Measurements from ENCODE around the gene CMIP. TPM values are rescaled to one million over a fixed set of nuclear protein-coding genes. Genes with fewer than 3 reads are reported as not detected.

CMIP gene
- total RNA-seq, 1 donor from 2014 or later, result 46.6 TPM

- H3K4me3 Mint-ChIP-seq, result peak overlapping the region; percentile 34
Measured at GRCh38 chr16:81633680-81634379, 189.2 kb downstream of the CMIP start.

GRCh38 chr16:81634380-81635062, 189.9 kb downstream of the CMIP start:
- DNase-seq (ENCODE audit: extremely low spot score, unreplicated experiment), result no peak
- peak overlapping the region; percentile 72 for H3K27ac Mint-ChIP-seq
- peak overlapping the region; percentile 13 for H3K4me3 Mint-ChIP-seq
- peaks cover 79% of the 10 kb centered on the region for H3K4me1 Mint-ChIP-seq (ENCODE audit: unreplicated experiment)
- no peaks in the 10 kb centered on the region for H3K27me3 Mint-ChIP-seq
- H3K9me3 Mint-ChIP-seq, result no peaks in the 10 kb centered on the region
- H3K36me3 Mint-ChIP-seq, result no peaks in the 10 kb centered on the region
- TF ChIP-seq CTCF (conservative IDR thresholded peaks at IDR 0.05), result no peak

More at GRCh38 chr16:81633680-81634379, 189.2 kb downstream of the CMIP start:
- no peak for DNase-seq (ENCODE audit: extremely low spot score, unreplicated experiment)
- no peak for TF ChIP-seq CTCF (conservative IDR thresholded peaks at IDR 0.05)
- no peaks in the 10 kb centered on the region for H3K36me3 Mint-ChIP-seq
- H3K27me3 Mint-ChIP-seq, result no peaks in the 10 kb centered on the region
- H3K4me1 Mint-ChIP-seq (ENCODE audit: unreplicated experiment), result peaks cover 78% of the 10 kb centered on the region
- H3K27ac Mint-ChIP-seq, result peak overlapping the region; percentile 89
- no peaks in the 10 kb centered on the region for H3K9me3 Mint-ChIP-seq

GRCh38 chr16:81635063-81635937, 190.7 kb downstream of the CMIP start:
- Mint-ChIP-seq H3K4me3 (peak overlapping the region; percentile 39), H3K27me3 (no peaks in the 10 kb centered on the region), H3K9me3 (no peaks in the 10 kb centered on the region), H3K27ac (peak overlapping the region; percentile 59), H3K36me3 (no peaks in the 10 kb centered on the region), H3K4me1 (ENCODE audit: unreplicated experiment) (peaks cover 73% of the 10 kb centered on the region)
- TF ChIP-seq CTCF (conservative IDR thresholded peaks at IDR 0.05), result no peak
- DNase-seq (ENCODE audit: extremely low spot score, unreplicated experiment), result no peak

GRCh38 chr16:81636298-81636993, 191.8 kb downstream of the CMIP start:
- no peaks in the 10 kb centered on the region for H3K9me3 Mint-ChIP-seq
- no peaks in the 10 kb centered on the region for H3K36me3 Mint-ChIP-seq
- H3K27ac Mint-ChIP-seq, result peak overlapping the region; percentile 59
- peaks cover 70% of the 10 kb centered on the region for H3K4me1 Mint-ChIP-seq (ENCODE audit: unreplicated experiment)
- H3K4me3 Mint-ChIP-seq, result no peak overlapping the region
- TF ChIP-seq CTCF (conservative IDR thresholded peaks at IDR 0.05), result no peak
- H3K27me3 Mint-ChIP-seq, result no peaks in the 10 kb centered on the region
- DNase-seq (ENCODE audit: extremely low spot score, unreplicated experiment), result no peak
